GM12873 (cell line): ENCODE data around the gene RPL41.

ENCODE experiments used
- TF ChIP-seq, protein P1 (sequence below): IDR thresholded peaks from 2 replicates; pipeline ENCODE4 v1.5.1; 2012; ENCODE audit warnings: low read depth, mild to moderate bottlenecking, moderate library complexity, low read length, control low read depth; ENCODE audit not compliant: insufficient read depth; ENCODE audit errors: missing control alignments

The RPL41 gene

DNA sequence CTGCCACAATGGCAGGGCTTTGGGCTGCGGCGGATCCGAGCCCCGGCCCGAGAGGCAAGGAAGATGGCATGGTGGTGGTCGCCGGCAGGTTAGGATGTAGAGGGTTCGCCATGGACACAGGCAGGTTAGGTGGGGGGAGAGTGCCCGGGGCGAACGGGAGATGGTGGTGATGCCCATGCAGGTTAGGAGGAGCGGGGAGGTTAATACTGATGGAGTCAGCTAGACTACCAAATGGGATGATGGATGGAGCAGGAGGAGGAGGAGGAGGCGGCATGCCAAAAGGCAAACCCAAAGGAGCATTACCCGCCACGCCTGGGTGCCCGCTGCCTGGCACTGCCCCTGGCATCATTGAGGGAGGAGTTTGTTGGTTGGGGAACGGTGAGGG is 47.9 kb downstream of the RPL41 start:
- TF ChIP-seq, protein P1, sequence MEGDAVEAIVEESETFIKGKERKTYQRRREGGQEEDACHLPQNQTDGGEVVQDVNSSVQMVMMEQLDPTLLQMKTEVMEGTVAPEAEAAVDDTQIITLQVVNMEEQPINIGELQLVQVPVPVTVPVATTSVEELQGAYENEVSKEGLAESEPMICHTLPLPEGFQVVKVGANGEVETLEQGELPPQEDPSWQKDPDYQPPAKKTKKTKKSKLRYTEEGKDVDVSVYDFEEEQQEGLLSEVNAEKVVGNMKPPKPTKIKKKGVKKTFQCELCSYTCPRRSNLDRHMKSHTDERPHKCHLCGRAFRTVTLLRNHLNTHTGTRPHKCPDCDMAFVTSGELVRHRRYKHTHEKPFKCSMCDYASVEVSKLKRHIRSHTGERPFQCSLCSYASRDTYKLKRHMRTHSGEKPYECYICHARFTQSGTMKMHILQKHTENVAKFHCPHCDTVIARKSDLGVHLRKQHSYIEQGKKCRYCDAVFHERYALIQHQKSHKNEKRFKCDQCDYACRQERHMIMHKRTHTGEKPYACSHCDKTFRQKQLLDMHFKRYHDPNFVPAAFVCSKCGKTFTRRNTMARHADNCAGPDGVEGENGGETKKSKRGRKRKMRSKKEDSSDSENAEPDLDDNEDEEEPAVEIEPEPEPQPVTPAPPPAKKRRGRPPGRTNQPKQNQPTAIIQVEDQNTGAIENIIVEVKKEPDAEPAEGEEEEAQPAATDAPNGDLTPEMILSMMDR, result no peak

DNA sequence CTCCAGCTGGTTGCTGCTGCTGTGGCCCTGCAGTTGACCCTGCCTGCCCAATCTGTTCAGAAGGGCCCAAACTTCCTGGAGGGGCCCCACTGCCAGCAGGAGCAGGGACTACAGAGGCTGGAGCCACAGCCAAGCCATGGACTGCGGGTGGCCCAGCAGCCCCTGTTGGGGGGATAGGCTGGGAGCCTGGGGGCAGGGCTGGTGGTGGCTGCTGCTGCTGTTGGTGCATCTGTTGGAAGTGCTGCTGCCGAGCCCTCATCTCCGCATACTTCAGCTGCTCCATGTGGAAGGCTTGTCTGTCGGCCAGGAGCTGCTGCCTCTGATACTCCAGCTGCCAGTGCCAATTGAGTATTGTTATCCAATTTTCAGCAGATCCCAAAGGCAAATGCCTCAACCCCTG is 48.9 kb downstream of the RPL41 start:
- TF ChIP-seq, protein P1, result no peak
